Measurements from ENCODE around the gene ITGB2.
A peak's percentile ranks its signal among the peaks of the same experiment; 100 is the strongest.

Gene ITGB2

GRCh38 chr21:44865561-44866280 lies 55.0 kb downstream of the ITGB2 start:
- DNase-seq: peak; percentile 18

GRCh38 chr21:44862869-44863685 lies 57.6 kb downstream of the ITGB2 start:
- DNase-seq: no peak

- no peak for DNase-seq
These were observed 61.9 kb downstream of the ITGB2 start for GRCh38 chr21:44858791-44859190.

- DNase-seq: no peak
These were observed 62.4 kb downstream of the ITGB2 start for GRCh38 chr21:44858291-44858690.

GRCh38 chr21:44857127-44857892 lies 63.4 kb downstream of the ITGB2 start:
- DNase-seq: no peak

- DNase-seq: no peak
These were observed 64.6 kb downstream of the ITGB2 start for GRCh38 chr21:44856131-44856530.

GRCh38 chr21:44855572-44855971 lies 65.1 kb downstream of the ITGB2 start:
- no peak for DNase-seq

- DNase-seq: no peak
These were observed 65.8 kb downstream of the ITGB2 start for GRCh38 chr21:44854664-44855446.

GRCh38 chr21:44854391-44854663 lies 66.4 kb downstream of the ITGB2 start:
- DNase-seq: no peak

GRCh38 chr21:44853601-44854390 lies 66.9 kb downstream of the ITGB2 start:
- no peak for DNase-seq

GRCh38 chr21:44850905-44851657 lies 69.6 kb downstream of the ITGB2 start:
- no peak for DNase-seq

GRCh38 chr21:44850208-44850800 lies 70.4 kb downstream of the ITGB2 start:
- DNase-seq: no peak

GRCh38 chr21:44849616-44850130 lies 71.0 kb downstream of the ITGB2 start:
- DNase-seq: no peak

GRCh38 chr21:44848821-44849521 lies 71.7 kb downstream of the ITGB2 start:
- DNase-seq: no peak

- no peak for DNase-seq
These were observed 73.2 kb downstream of the ITGB2 start for GRCh38 chr21:44847261-44848056.

GRCh38 chr21:44846485-44847260 lies 74.0 kb downstream of the ITGB2 start:
- no peak for DNase-seq

GRCh38 chr21:44846224-44846484 lies 74.5 kb downstream of the ITGB2 start:
- DNase-seq: no peak

- no peak for DNase-seq
These were observed 75.1 kb downstream of the ITGB2 start for GRCh38 chr21:44845418-44846223.

Measured in NCI-H2029 treated with DMSO at 0.1 percent for 48 hours (cell line).